Loucy (cell line): Measurements from ENCODE around the gene SAPCD1.

Source experiments
- EZH2phosphoT487 ChIP-seq: fragments of 200-600 bp; IDR thresholded peaks from 2 replicates; pipeline ENCODE4 v1.6.1; 2018; ENCODE audit warnings: antibody characterized with exemption, mild to moderate bottlenecking, moderate library complexity, borderline replicate concordance
- TF ChIP-seq, protein P1 (sequence below): fragments of 200-600 bp; sonication (generic); conservative IDR thresholded peaks from 2 replicates; pipeline ENCODE4 v1.5.1; 2014; ENCODE audit warnings: mild to moderate bottlenecking, antibody characterized with exemption, low read length

GRCh38 chr6:31763619-31763940 lies 1.1 kb downstream of the SAPCD1 start:
- TF ChIP-seq, protein P1, sequence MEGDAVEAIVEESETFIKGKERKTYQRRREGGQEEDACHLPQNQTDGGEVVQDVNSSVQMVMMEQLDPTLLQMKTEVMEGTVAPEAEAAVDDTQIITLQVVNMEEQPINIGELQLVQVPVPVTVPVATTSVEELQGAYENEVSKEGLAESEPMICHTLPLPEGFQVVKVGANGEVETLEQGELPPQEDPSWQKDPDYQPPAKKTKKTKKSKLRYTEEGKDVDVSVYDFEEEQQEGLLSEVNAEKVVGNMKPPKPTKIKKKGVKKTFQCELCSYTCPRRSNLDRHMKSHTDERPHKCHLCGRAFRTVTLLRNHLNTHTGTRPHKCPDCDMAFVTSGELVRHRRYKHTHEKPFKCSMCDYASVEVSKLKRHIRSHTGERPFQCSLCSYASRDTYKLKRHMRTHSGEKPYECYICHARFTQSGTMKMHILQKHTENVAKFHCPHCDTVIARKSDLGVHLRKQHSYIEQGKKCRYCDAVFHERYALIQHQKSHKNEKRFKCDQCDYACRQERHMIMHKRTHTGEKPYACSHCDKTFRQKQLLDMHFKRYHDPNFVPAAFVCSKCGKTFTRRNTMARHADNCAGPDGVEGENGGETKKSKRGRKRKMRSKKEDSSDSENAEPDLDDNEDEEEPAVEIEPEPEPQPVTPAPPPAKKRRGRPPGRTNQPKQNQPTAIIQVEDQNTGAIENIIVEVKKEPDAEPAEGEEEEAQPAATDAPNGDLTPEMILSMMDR = no peak
- TF ChIP-seq EZH2phosphoT487 = no peak
